Endodermal cell (in vitro differentiated cells): Measurements from ENCODE around the gene DGKG. TPM values are rescaled to one million over a fixed set of nuclear protein-coding genes. Genes with fewer than 3 reads are reported as not detected.
A peak's percentile ranks its signal among the peaks of the same experiment; 100 is the strongest.

Experiments
- DNase-seq: peaks from one replicate; pipeline ENCODE4 v3.0.0-alpha.2; 2017
- H3K27ac ChIP-seq: 2 replicates; pipeline ENCODE4 v1.5.1; 2013; ENCODE audit warnings: mild to moderate bottlenecking, low read depth, low read length, moderate library complexity
- H3K27me3 ChIP-seq: 2 replicates; pipeline ENCODE4 v1.6.1; 2013; ENCODE audit warnings: mild to moderate bottlenecking, low read length, moderate library complexity; ENCODE audit not compliant: insufficient read depth, control insufficient read depth, poor library complexity, severe bottlenecking
- H3K36me3 ChIP-seq: 2 replicates; pipeline ENCODE4 v1.7.0; 2013; ENCODE audit warnings: mild to moderate bottlenecking, low read length, moderate library complexity; ENCODE audit not compliant: control insufficient read depth, insufficient read depth
- H3K4me1 ChIP-seq: one replicate; pipeline ENCODE4 v1.7.0; 2013; ENCODE audit warnings: low read length; ENCODE audit not compliant: control insufficient read depth, insufficient read depth
- H3K4me3 ChIP-seq: 2 replicates; pipeline ENCODE4 v1.5.1; 2013; ENCODE audit warnings: mild to moderate bottlenecking, low read length, moderate library complexity
- H3K9ac ChIP-seq: 2 replicates; pipeline ENCODE4 v1.6.1; 2013; ENCODE audit warnings: mild to moderate bottlenecking, low read length, moderate library complexity; ENCODE audit not compliant: poor library complexity, severe bottlenecking; ENCODE audit errors: extremely low read depth
- H3K9me3 ChIP-seq: 2 replicates; pipeline ENCODE4 v1.6.1; 2013; ENCODE audit warnings: mild to moderate bottlenecking, low read length, moderate library complexity; ENCODE audit not compliant: control insufficient read depth
- H3K27ac Mint-ChIP-seq: 2 replicates; pipeline ENCODE4 v1.8.0; 2020; ENCODE audit warnings: mixed read lengths
- H3K27me3 Mint-ChIP-seq: 2 replicates; pipeline ENCODE4 v1.8.0; 2021; ENCODE audit warnings: mild to moderate bottlenecking, mixed read lengths; ENCODE audit not compliant: insufficient read depth
- H3K36me3 Mint-ChIP-seq: 2 replicates; pipeline ENCODE4 v1.8.0; 2020; ENCODE audit warnings: low read depth, mixed read lengths
- H3K4me1 Mint-ChIP-seq: 2 replicates; pipeline ENCODE4 v1.8.0; 2020; ENCODE audit warnings: mixed read lengths
- H3K4me3 Mint-ChIP-seq: 2 replicates; pipeline ENCODE4 v1.8.0; 2020; ENCODE audit warnings: mild to moderate bottlenecking, moderate library complexity, mixed read lengths
- H3K9me3 Mint-ChIP-seq: 2 replicates; pipeline ENCODE4 v1.8.0; 2020; ENCODE audit warnings: mild to moderate bottlenecking, mixed read lengths
- CTCF ChIP-seq: fragments of 200-600 bp; sonication (generic); conservative IDR thresholded peaks from 2 replicates; pipeline ENCODE4 v1.5.0; 2021; ENCODE audit warnings: antibody characterized with exemption, mild to moderate bottlenecking
- WGBS, 2 experiments: methylation state at CpG; one replicate each; pipeline versions ENCODE4 v1.1.5 to v1.1.7; 2013; ENCODE audit warnings: missing lambda C conversion rate in 2 of 2, mixed read lengths in 1 of 2; ENCODE audit not compliant: insufficient coverage in 1 of 2, insufficient read length in 1 of 2; 5-methylcytosine and 5-hydroxymethylcytosine counted together
- total RNA-seq, 2 donors: library from RNA; stranded (reverse); fragmentation: NEBNext Ultra II Directional in 1 of 2; extraction: Animal tissue kit (Norgen Biotek cat#: 25700) in 1 of 2; gene quantifications; 2 replicates in 1 of 2; 3 replicates in 1 of 2; pipeline ENCODE4 v1.2.1, GENCODE V29; 2021

Gene DGKG
- total RNA-seq, 2 donors from 2014 or later: 0.86 to 1.8 TPM

GRCh38 chr3:186246941-186247340, 115.1 kb downstream of the DGKG start:
- Histone ChIP-seq H3K4me3 (no peak overlapping the region), H3K27ac (no peak overlapping the region), H3K27me3 (no peaks in the 10 kb centered on the region), H3K9ac (no peak overlapping the region), H3K4me1 (no peaks in the 10 kb centered on the region), H3K36me3 (no peaks in the 10 kb centered on the region), H3K9me3 (no peaks in the 10 kb centered on the region)
- H3K9me3 Mint-ChIP-seq: no peaks in the 10 kb centered on the region
- H3K27ac Mint-ChIP-seq: no peak overlapping the region
- WGBS, 2 experiments: 65% methylated on average over 2 of the region's 2 CpGs; no CpG with 5 or more reads in 1 of the 2 experiments
- H3K4me3 Mint-ChIP-seq: no peak overlapping the region
- no peak for DNase-seq
- peaks cover 19% of the 10 kb centered on the region for H3K27me3 Mint-ChIP-seq
- no peak for TF ChIP-seq CTCF
- no peaks in the 10 kb centered on the region for H3K36me3 Mint-ChIP-seq
- H3K4me1 Mint-ChIP-seq: peaks cover 6% of the 10 kb centered on the region

DNA sequence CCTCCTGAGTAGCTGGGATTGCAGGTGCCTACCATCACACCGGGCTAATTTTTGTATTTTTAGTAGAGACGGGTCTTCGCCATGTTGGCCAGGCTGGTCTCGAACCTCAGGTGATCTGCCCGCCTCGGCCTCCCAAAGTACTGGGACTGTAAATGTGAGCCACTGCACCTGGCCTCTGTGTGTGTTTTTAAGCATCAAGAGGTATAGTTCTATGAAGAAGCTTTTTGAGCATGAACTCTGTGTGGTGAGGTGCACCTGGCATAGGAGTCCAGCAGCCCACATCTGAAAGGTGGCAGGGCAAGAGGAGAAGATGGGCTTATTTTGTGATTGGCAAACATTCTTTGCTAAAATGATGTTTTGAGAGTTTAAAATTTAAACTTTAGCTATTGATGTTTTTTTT, 118.0 kb downstream of the DGKG start:
- Mint-ChIP-seq H3K27me3 (peaks cover 11% of the 10 kb centered on the region), H3K4me1 (peaks cover 7% of the 10 kb centered on the region), H3K9me3 (no peaks in the 10 kb centered on the region), H3K4me3 (no peak overlapping the region), H3K36me3 (no peaks in the 10 kb centered on the region), H3K27ac (no peak overlapping the region)
- Histone ChIP-seq H3K9me3 (no peaks in the 10 kb centered on the region), H3K27me3 (no peaks in the 10 kb centered on the region), H3K9ac (no peak overlapping the region), H3K27ac (no peak overlapping the region), H3K36me3 (no peaks in the 10 kb centered on the region), H3K4me1 (no peaks in the 10 kb centered on the region), H3K4me3 (no peak overlapping the region)
- WGBS, 2 experiments: 98 to 100% methylated on average over 6 of the region's 6 CpGs
- no peak for TF ChIP-seq CTCF
- no peak for DNase-seq

- H3K27ac ChIP-seq: no peak overlapping the region
These were observed 119.9 kb downstream of the DGKG start for GRCh38 chr3:186241910-186242821.

More at GRCh38 chr3:186241910-186242821, 119.9 kb downstream of the DGKG start:
- Histone ChIP-seq H3K9me3 (no peaks in the 10 kb centered on the region), H3K36me3 (no peaks in the 10 kb centered on the region), H3K9ac (no peak overlapping the region), H3K4me3 (no peak overlapping the region), H3K27me3 (no peaks in the 10 kb centered on the region), H3K4me1 (no peaks in the 10 kb centered on the region)
- H3K4me1 Mint-ChIP-seq: peaks cover 8% of the 10 kb centered on the region
- H3K27ac Mint-ChIP-seq: peak overlapping the region; percentile 84
- DNase-seq: peak; percentile 94
- H3K4me3 Mint-ChIP-seq: no peak overlapping the region
- no peaks in the 10 kb centered on the region for H3K36me3 Mint-ChIP-seq
- TF ChIP-seq CTCF: peak; percentile 82
- no peaks in the 10 kb centered on the region for H3K9me3 Mint-ChIP-seq
- WGBS, 2 experiments: 44 to 48% methylated on average over 17 to 21 of the region's 21 CpGs
- H3K27me3 Mint-ChIP-seq: peaks cover 6% of the 10 kb centered on the region
